NCI-H1694 treated with DMSO at 0.1 percent for 48 hours (cell line): Measurements from ENCODE around the gene PRAC2.
"Not testable (repeated sequence)": the region's sequence is repeated elsewhere in the genome, so short reads cannot be mapped to it uniquely, and the experiment has no call there.

Source experiments
- DNase-seq: peaks from one replicate; lab custom pipeline; 2025; lab: John Stamatoyannopoulos, UW

The PRAC2 gene

GRCh38 chr17:48722915-48723422 is at the start of gene PRAC2:
PRAC2 (plus strand) TSS chr17:48723185; CDS start chr17:48724411, 1,226 bp downstream.
- no peak for DNase-seq

DNA sequence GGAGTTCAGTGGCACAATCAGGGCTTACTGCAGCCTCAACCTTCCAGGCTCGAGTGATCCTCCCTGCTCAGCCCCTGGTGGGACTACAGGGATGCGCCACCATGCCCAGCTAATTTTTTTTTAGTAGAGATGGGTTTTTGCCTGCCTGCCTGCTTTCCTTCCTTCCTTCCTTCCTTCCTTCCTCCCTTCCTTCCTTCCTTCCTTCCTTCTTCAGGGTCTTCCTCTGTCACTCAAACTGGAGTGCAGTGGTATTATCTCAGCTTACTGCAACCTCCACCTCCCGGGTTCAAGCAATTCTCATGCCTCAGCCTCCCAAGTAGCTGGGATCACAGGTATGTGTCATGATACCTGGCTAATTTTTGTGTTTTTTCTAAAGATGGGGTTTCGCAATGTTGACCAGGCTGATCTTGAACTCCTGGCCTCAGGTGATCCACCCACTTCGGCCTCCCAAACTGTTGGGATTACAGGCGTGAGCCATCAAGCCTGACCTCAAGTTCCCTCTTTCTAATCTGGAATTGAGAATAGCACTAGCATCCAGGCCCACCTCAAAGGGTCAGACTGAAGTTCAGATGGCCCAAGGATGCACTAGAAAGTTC is 45.9 kb upstream of the PRAC2 start:
- no peak for DNase-seq

GRCh38 chr17:48678141-48678971 is 44.6 kb upstream of the PRAC2 start:
- peak; percentile 43 for DNase-seq

- DNase-seq = no peak
Measured at GRCh38 chr17:48679385-48680096, 43.4 kb upstream of the PRAC2 start.

DNA sequence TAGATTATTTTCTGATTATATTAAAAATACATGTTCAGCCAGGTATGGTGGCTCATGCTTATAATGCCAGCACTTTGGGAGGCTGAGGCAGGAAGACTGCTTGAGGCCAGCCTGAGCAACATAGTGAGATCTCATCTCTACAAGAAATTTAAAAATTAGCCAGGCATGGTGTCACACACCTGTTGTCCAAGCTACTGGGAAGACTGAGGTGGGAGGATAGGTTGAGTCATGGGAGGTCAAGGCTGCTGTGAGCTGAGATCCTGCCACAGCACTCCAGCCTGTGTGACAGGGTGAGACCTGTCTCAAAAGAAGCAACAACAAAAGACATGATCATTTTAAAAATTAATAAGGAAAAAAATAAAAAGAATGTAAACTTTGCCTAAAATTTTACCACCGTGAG is 41.4 kb upstream of the PRAC2 start:
- no peak for DNase-seq

DNA sequence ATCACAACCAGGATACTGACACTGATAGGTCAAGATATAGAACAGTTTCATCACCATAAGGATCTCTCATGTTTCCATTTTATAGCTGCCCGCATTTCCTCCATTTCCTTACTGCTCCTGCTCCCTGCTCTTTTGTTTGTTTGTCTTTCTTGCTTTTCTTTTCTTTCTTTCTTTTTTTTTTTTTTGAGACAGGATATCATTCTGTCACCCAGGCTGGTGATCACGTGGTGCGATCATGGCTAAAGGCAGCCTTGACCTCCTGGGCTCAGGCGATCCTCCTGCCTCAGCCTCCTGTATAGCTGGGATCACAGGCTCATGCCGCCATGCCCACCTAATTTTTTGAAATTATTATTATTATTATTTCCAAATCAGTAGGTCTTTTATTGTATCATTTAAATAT is 32.3 kb upstream of the PRAC2 start:
- DNase-seq = no peak

DNA sequence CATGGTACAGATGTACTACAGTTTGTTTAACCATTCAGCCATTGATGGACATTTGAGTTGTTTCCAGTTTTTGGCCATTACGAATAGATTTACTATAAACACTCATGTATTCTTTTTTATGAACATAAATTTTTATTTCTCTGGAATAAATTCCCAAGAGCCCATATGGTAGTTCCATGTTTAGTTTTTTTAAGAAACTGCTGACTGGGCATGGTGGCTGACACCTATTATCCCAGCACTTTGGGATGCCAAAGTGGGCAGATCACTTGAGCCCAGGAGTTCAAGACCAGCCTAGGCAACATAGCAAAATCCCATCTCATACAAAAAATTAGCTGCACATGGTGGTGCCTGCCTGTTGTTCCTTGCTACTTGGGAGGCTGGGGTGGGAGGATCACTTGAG is 30.9 kb upstream of the PRAC2 start:
- no peak for DNase-seq

DNA sequence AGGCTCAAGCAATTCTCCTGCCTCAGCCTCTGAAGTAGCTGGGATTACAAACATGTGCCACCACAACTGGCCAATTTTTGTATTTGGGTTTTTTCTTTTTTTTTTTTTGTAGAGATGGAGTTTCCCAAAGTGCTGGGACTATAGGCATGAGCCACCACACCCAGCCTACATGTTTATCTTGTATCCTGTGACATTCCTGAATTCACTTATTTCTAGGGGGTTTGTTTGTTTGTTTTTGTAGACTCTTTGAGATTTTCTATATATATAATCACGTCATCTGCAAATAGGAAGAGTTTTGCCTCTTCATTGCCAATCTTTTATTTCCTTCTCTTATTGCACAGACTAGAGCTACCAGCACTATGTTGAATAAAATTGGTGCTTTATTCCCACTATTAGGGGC is 29.8 kb upstream of the PRAC2 start:
- DNase-seq = no peak

DNA sequence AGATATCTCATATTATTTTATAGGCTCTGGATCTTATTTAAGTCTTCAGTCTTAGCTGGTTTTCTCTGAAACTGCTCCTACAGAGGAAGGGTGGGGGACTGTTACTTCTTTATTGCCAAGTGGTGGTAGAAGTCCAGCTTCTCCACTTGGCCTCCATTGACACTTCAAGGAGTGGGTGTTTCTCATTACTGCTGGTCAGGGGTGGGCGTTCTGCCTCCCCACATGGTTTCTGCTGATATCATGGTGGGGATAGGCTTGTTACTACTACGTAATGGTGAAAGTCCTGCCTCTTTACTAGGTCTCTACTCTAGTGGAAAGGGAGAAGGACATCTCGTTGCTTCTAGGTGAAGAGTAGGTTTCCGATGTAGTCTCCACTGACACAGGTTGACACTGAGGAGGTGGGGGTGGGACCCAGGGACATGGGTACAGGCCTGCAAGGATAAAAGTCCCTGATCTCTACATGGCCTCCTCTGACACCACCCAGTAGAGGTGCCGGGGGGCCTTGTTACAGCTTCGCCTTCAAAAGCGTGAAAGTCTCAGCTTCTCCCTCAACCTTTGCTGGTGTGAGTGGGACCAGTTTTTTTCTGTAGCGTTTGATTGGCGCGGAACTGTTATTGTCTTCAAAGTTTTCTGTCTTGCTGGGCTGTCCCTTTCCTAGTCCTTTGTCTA is 21.0 kb upstream of the PRAC2 start:
- no peak for DNase-seq

DNA sequence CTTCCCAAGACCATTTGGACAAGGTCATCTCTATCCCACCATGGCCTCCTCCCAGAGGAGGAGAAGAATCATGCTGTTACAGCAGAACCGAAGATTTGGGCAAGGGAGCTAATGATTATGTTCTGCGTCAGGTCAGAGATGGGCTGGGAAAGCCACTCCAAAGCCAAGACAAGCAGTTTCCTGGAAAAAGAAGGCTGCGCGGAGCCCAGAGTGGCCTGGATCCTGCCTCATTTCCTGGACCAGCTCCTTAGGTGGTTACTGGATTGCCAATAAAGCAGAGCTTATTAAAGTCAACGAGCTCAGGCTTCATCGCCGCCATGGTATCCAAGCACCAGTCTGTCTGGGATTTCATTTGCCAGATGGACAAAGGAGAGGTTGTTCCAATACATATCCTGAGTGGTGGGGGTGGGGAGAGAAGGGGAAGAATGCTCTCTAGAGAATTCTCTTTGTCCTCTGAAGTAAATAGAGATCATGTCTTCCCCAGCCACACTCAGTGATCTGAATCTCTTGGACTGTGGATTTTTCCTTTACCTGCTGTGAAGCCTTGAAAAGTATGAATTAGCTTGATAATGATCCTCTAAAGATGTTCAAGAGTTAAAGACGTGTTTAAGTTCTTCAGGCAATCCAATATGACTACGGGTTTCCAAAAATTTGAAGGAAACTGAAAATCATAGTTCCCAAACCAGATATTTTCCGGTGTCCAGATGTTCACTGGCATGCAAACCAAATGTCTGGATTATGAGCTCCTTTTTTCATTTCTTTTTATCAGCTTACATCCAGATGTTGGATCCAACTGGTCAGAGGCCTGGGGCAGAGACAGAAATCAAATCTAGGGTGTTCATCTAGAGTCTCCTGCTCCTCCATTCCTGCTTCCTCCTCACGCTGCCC is 18.4 kb upstream of the PRAC2 start:
- no peak for DNase-seq

DNA sequence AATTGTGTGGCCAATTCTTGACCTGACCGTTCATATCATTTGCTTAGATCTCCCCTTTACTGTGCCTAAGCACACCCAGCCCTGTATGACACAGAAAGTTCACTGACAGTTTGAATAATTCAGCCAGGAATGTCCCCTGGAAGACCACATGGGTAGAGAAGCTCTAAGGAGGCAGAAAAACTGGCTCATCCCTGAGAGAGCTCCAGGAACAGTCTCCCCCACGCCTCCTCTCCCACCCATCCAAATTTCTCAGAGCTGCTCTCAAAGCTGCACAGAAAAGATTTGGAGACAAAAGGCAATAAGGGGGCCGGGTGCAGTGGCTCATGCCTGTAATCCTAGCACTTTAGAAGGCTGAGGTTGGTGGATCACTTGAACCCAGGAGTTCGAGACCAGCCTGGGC is 11.9 kb upstream of the PRAC2 start:
- DNase-seq = no peak

DNA sequence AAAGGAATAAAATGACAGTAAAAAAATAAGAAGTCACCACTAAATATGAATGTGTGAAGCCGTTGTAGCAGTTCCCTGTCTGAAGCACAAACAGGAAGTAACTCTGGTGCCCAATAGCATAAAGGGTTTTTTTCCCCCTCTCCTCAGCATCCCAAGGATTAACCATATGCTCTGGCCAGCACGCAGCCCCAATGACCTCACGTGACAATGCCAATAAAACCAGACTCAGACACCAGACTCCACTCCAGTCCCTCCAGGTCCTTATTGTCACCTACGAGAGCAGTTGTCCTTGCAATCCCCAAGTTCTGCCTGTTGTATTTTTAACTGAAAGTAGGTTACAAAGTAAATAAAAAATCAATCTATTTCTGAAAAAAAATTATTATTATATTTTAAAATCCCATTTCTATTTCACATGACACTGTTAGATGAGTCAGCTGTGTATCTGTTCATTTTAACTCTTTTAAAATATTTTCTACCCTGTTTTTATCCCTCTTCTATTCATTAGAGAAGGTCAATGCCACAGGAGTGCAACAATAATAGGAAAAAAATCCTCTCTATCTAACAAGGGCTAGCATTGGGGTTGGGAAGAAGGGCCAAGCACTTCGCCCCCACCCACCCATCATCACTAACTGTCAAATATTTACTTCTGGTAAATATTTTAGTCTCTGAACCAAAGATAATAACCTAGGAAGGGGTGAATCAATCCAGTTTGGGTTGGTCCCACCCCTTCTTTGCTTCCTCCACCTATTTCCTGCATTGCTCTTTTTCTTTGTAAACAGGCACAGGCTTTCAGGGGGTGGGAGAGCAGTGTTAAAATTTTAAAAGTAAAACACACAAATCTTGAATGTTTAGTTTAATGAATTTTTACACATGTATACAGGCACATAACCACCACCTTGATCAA is 7.2 kb upstream of the PRAC2 start:
- DNase-seq = no peak

DNA sequence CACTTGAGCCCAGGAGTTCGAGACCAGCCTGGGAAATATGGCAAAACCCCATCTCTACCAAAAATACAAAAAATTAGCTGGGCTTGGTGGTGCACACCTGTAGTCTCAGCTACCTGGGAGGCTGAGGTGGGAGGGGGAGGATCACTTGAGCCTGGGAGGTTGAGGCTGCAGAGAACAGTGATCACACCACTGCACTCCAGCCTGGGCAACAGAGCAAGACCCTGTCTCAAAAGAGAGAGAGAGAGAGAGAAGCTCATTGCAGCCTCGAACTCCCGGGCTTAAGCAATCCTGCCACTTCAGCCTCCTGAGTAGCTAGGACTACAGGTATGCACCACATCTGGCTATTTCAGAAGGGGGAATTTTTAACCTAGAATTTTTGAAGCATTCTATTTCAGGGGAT is 6.4 kb upstream of the PRAC2 start:
- not testable (repeated sequence) for DNase-seq

DNA sequence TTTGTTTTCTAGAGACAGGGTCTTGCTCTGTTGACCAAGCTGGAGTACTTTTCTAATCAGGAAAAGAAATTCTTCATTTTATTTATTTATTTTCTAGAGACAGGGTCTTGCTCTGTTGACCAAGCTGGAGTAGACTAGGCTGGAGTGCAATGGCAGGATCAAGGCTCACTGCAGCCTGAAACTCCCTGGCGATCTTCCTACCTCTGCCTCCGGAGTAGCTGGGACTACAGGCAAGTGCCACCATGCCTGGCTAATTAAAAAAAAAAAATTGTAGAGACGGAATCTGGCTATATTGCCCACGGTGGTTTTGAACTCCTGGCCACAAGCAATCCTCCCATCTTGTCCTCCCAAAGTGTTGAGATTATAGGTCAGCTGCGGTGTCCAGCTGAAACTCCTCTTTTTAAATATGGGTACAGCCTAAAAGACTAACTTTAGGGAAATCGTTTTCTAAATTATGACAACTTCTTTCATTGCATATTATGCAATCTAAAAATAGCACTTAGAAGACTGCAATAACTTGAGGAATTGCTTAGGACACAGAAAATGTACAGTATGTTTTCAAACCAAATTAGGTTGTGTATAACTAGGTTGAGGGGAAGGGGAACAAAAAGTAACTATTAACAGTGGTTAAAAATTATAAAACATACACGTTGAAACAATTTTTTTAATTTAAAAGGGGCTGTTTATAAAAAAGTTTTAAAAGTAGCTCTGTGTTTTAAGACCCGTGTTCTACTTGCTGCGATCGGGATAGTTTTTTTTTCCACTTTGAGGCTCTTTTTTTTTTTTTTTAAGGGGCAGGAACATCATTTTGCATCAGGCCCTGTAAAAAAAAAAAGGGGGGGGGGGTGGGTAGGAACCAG is 5.4 kb upstream of the PRAC2 start:
- no peak for DNase-seq

- DNase-seq = no peak
Measured at GRCh38 chr17:48718227-48718760, 4.7 kb upstream of the PRAC2 start.

DNA sequence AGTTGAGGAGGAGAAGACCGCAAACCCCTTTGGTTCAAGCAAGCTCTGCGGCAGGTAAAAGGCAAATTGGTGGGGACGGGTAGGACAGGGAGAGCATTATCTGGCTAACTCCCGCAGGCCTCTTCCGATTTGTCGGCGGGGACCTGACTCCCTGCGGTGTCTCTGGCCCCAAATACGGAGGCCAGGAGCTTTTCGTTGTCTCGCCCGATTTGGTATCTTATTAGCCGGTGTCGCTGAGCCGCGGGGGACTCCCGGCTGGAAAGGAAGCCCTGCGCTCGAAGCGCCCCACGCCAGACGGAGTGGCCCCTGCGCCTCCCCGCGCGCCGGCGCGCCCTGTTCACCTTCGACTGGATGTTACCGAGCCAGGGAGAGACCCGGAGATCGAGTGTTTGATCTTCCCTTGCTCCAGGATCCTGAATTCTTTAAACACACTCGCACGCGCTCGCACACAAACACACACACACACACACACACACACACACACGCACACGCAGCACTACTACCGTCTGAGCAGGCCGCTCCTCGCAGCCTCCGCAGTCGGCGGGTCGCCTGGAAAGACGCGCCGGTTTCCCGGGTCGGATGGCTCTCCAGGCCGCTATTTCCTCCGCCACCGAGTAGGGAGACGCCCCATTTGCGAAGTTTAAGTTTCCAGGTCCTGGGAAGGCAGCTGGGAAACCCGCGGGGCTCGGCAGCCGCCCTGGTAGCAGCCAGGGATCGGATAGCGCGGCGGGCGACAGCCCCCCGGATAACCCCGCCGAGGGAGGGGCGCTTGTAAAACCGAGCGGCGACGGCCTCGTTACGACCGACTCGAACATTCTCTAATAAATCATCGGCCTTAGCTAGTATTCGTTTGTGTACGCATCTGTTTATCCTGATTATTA is 4.0 kb upstream of the PRAC2 start:
- no peak for DNase-seq

- DNase-seq = no peak
Measured at GRCh38 chr17:48719642-48720265, 3.2 kb upstream of the PRAC2 start.
